Transverse colon (tissue), 4 donors: ENCODE results near the gene XPC. TPM values are rescaled to one million over a fixed set of nuclear protein-coding genes. Genes with fewer than 3 reads are reported as not detected.

Experiments used
- DNase-seq: peaks from one replicate; pipeline ENCODE4 v3.0.0-alpha.2; 2019
- H3K27ac ChIP-seq, 4 donors: fragments of 200-600 bp; sonication (generic); 2 replicates each; pipeline ENCODE4 v1.5.1; 2016 to 2018; ENCODE audit warnings: inconsistent platforms in 4 of 4
- H3K27me3 ChIP-seq: fragments of 200-600 bp; sonication (generic); 2 replicates; pipeline ENCODE4 v1.5.1; 2017; ENCODE audit warnings: inconsistent platforms
- H3K36me3 ChIP-seq, 4 donors: fragments of 200-600 bp; sonication (generic); 2 replicates each; pipeline ENCODE4 v1.5.1; 2017 to 2019; ENCODE audit warnings: inconsistent platforms in 4 of 4
- H3K4me1 ChIP-seq, 4 donors: fragments of 200-600 bp; sonication (generic); 2 replicates each; pipeline ENCODE4 v1.5.1; 2017 to 2020; ENCODE audit warnings: inconsistent platforms in 4 of 4
- H3K4me3 ChIP-seq, 4 donors: fragments of 200-600 bp; sonication (generic); 1 replicate in 1 of 4; 2 replicates in 3 of 4; pipeline versions ENCODE4 v1.5.1 to v1.6.1; 2017 to 2019; ENCODE audit warnings: inconsistent platforms in 4 of 4
- H3K9me3 ChIP-seq, 2 donors: fragments of 200-600 bp; sonication (generic); 2 replicates each; pipeline ENCODE4 v1.5.1; 2017 to 2019; ENCODE audit warnings: inconsistent platforms in 2 of 2
- CTCF ChIP-seq, 5 experiments: fragments of 200-600 bp in 3 of 5; fragments of 450-650 bp in 2 of 5; sonication (generic) in 3 of 5; IDR thresholded peaks; 1 replicate in 2 of 5; 2 replicates in 3 of 5; pipeline ENCODE4 v1.5.1; 2016 to 2017; ENCODE audit warnings: antibody characterized with exemption in 5 of 5, inconsistent platforms in 3 of 5, mild to moderate bottlenecking in 2 of 5, moderate library complexity in 1 of 5
- EP300 ChIP-seq: sonication (generic); formaldehyde crosslinking; IDR thresholded peaks from one replicate; pipeline ENCODE4 v1.6.1; 2017; ENCODE audit warnings: antibody characterized with exemption, low read depth
- POLR2A ChIP-seq: fragments of 450-650 bp; IDR thresholded peaks from one replicate; pipeline ENCODE4 v1.6.1; 2016; ENCODE audit warnings: antibody characterized with exemption, mild to moderate bottlenecking, moderate library complexity
- POLR2AphosphoS5 ChIP-seq, 3 donors: sonication (generic); formaldehyde crosslinking; IDR thresholded peaks; one replicate each; pipeline ENCODE4 v1.6.1; 2016; ENCODE audit warnings: antibody characterized with exemption in 3 of 3
- whole genome bisulfite sequencing, 2 donors: methylation state at CpG; one replicate each; pipeline ENCODE4 v1.1.5; 2018; ENCODE audit warnings: low coverage in 1 of 2; 5-methylcytosine and 5-hydroxymethylcytosine counted together
- in situ Hi-C, 4 donors: fragments of 200-750 bp; cut with MboI; loops; one replicate each; pipeline versions ENCODE4 v1.15.0 to v1.15.1; 2017; ENCODE audit warnings: low sequenced_read_pairs in 3 of 4, low pct_ligation_motif_present in 1 of 4, low pct_unique_long_range_greater_than_20kb in 1 of 4
- intact Hi-C: fragments of 100-400 bp; cut with DNase I; formaldehyde crosslinking; loops from one replicate; pipeline ENCODE4 v1.15.1; 2023; ENCODE audit warnings: low total_unique reads
- total RNA-seq, 4 donors: library from RNA; depleted of rRNA; stranded (reverse); fragments of >200 nt; gene quantifications; one replicate each; pipeline ENCODE4 v1.1.0, GENCODE V29; 2016

Gene XPC
- total RNA-seq, 4 donors from 2014 or later, result 30.7 to 287 (median 46.6) TPM

DNA sequence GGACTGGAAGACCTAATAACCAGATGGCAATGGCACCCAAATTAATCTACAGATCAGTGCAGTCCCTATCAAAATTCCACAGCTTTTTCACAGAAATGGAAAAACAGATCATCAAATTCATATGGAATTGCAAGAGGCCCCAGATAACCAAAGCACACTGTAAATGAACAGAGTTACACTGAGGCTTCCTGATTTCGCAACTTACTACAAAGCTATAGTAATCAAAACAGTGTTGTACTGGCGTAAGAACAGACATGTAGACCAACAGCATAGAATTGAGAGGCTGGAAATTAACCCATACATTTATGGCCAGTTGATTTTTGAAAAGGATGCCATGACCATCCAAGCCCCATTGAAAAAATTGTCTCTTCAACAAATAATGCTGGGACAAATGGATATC, 16.2 kb downstream of the XPC start:
- intact Hi-C loops, result no loop called here
- no peak for TF ChIP-seq EP300
- TF ChIP-seq POLR2AphosphoS5 (IDR thresholded peaks at IDR 0.05), result no peak
- no peak for TF ChIP-seq POLR2A
- no peak for TF ChIP-seq CTCF (IDR thresholded peaks at IDR 0.05)
- Histone ChIP-seq H3K27ac (no peak overlapping the region), H3K27me3 (no peaks in the 10 kb centered on the region), H3K9me3 (peaks cover 4 to 7% of the 10 kb centered on the region in 2 donors), H3K4me1 (no peaks in the 10 kb centered on the region), H3K36me3 (peaks cover 0 to 97% (median 44%) of the 10 kb centered on the region in 4 donors), H3K4me3 (no peak overlapping the region)
- WGBS, 2 donors, result 90 to 96% methylated on average over 2 of the region's 2 CpGs
- in situ Hi-C loops, result loop anchor here in 1 of 4 donors (25.0 kb wide), 1 partner anchor 275 kb away; the partner anchor contains the start of gene WNT7A
- no peak for DNase-seq

- intact Hi-C loops, result no loop called here
- DNase-seq, result no peak
Observed at GRCh38 chr3:14161282-14161681, 17.1 kb downstream of the XPC start.

DNA sequence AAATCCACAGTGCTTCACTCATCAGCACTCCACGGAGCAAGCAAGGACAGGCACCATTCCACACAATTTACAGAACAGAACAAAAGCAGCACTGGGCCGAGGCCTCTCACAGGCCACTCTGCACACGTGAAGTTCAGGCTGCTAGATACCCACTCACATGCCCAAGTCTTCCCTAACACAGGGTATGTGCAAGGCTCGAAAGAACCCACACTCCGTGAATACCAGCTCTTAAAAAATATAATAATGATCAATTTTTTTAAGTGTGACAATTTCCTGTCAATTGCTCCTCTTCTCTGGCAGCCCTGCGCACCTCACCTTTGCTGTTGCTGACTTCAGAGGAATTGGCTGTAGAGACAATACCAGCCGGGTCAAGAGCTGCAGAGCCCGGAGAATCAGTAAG, 19.0 kb downstream of the XPC start:
- intact Hi-C loops, result no loop called here
- in situ Hi-C loops, result loop anchor here in 1 of 4 donors (25.0 kb wide), 1 partner anchor 272 kb away; the partner anchor contains the start of gene WNT7A
- no peak for DNase-seq
- H3K4me1 ChIP-seq, result no peaks in the 10 kb centered on the region
- no peak overlapping the region for H3K27ac ChIP-seq
- H3K27me3 ChIP-seq, result no peaks in the 10 kb centered on the region
- no peak for TF ChIP-seq CTCF (IDR thresholded peaks at IDR 0.05)
- no peak for TF ChIP-seq POLR2AphosphoS5 (IDR thresholded peaks at IDR 0.05)
- no peak for TF ChIP-seq POLR2A
- no peak for TF ChIP-seq EP300
- 97 to 100% methylated on average over 8 of the region's 8 CpGs for WGBS, 2 donors
- peaks cover 4 to 7% of the 10 kb centered on the region in 2 donors for H3K9me3 ChIP-seq
- H3K36me3 ChIP-seq, result peaks cover 0 to 78% (median 37%) of the 10 kb centered on the region in 4 donors
- H3K4me3 ChIP-seq, result no peak overlapping the region

More at GRCh38 chr3:14161282-14161681, 17.1 kb downstream of the XPC start:
- Histone ChIP-seq H3K9me3 (peaks cover 4 to 7% of the 10 kb centered on the region in 2 donors), H3K27ac (no peak overlapping the region), H3K36me3 (peaks cover 0 to 88% (median 44%) of the 10 kb centered on the region in 4 donors), H3K27me3 (no peaks in the 10 kb centered on the region), H3K4me1 (no peaks in the 10 kb centered on the region), H3K4me3 (no peak overlapping the region)
- TF ChIP-seq POLR2AphosphoS5 (IDR thresholded peaks at IDR 0.05) (no peak), POLR2A (no peak), CTCF (IDR thresholded peaks at IDR 0.05) (no peak), EP300 (no peak)
- in situ Hi-C loops, result loop anchor here in 1 of 4 donors (25.0 kb wide), 1 partner anchor 274 kb away; the partner anchor contains the start of gene WNT7A
- WGBS, 2 donors, result 95 to 96% methylated on average over 2 of the region's 2 CpGs

- WGBS, 2 donors, result 97% methylated on average over 14 of the region's 14 CpGs; no CpG with 5 or more reads in 1 of the 2 donors
- Histone ChIP-seq H3K9me3 (peaks cover 4 to 7% of the 10 kb centered on the region in 2 donors), H3K27me3 (no peaks in the 10 kb centered on the region), H3K27ac (no peak overlapping the region), H3K4me3 (no peak overlapping the region), H3K36me3 (peaks cover 0 to 67% (median 31%) of the 10 kb centered on the region in 4 donors), H3K4me1 (no peaks in the 10 kb centered on the region)
- in situ Hi-C loops (loop anchor here in 1 of 4 donors (25.0 kb wide), 1 partner anchor 271 kb away; the partner anchor contains the start of gene WNT7A), intact Hi-C loops (no loop called here)
- no peak for TF ChIP-seq CTCF (IDR thresholded peaks at IDR 0.05)
- no peak for TF ChIP-seq POLR2AphosphoS5 (IDR thresholded peaks at IDR 0.05)
- TF ChIP-seq POLR2A, result no peak
- TF ChIP-seq EP300, result no peak
- no peak for DNase-seq
Observed at GRCh38 chr3:14158370-14158769, 20.0 kb downstream of the XPC start.
